ENCODE measurements around the gene MARCO. TPM values are rescaled to one million over a fixed set of nuclear protein-coding genes. Genes with fewer than 3 reads are reported as not detected.

Gene MARCO
- total and polyA plus RNA-seq, 2 of the 8 experiments (the other 6 are each of a cell fraction or from before 2014, with no cell fraction given) = not detected

- FAIRE-seq (no peak), DNase-seq (ENCODE audit: low read depth in 1 of 2, low spot score in 2 of 2) (peak in 1 of 2 experiments; percentile 23)
- Histone ChIP-seq H4K20me1 (replicated peaks in 1 of 2; ENCODE audit: control insufficient read depth in 1 of 2, insufficient read depth in 2 of 2, low read length in 2 of 2) (no peaks in the 10 kb centered on the region), H3K4me1 (replicated peaks in 1 of 4; ENCODE audit: control insufficient read depth in 3 of 4, insufficient read depth in 4 of 4, low read length in 3 of 4) (no peaks in the 10 kb centered on the region; a peak in 1 of 7 replicates), H3K23me2 (ENCODE audit: low read depth, low read length) (no peaks in the 10 kb centered on the region), H3K36me3 (ENCODE audit: control insufficient read depth in 2 of 4, insufficient read depth in 4 of 4, low read length in 3 of 4) (no peaks in the 10 kb centered on the region), H3K27me3 (replicated peaks in 1 of 4; ENCODE audit: control insufficient read depth in 3 of 4, extremely low read depth in 1 of 4, insufficient read depth in 3 of 4, low read length in 3 of 4) (no peaks in the 10 kb centered on the region), H3K4me3 (ENCODE audit: extremely low read depth in 1 of 4, insufficient read depth in 2 of 4, low read depth in 3 of 4, low read length in 4 of 4) (no peak overlapping the region), H3K14ac (ENCODE audit: insufficient read length) (no peak overlapping the region), H4K5ac (ENCODE audit: insufficient read length, low read depth, low read length) (no peak overlapping the region), H3K18ac (ENCODE audit: extremely low read depth, low read length) (no peak overlapping the region), H3K4me2 (ENCODE audit: insufficient read depth in 1 of 2, low read depth in 2 of 2, low read length in 2 of 2) (no peak overlapping the region), H3K9ac (replicated peaks in 1 of 4; ENCODE audit: extremely low read depth in 1 of 4, low read depth in 3 of 4, low read length in 3 of 4) (no peak overlapping the region), H2BK12ac (ENCODE audit: low read depth, low read length) (no peak overlapping the region), H3K9me3 (ENCODE audit: insufficient read depth in 2 of 2, low read depth in 1 of 2, low read length in 1 of 2) (no peaks in the 10 kb centered on the region), H2AFZ (ENCODE audit: low read length) (no peak overlapping the region), H2BK15ac (ENCODE audit: low read length) (no peak overlapping the region), H3K79me2 (ENCODE audit: control insufficient read depth in 1 of 2, insufficient read depth in 2 of 2, low read length in 2 of 2) (no peaks in the 10 kb centered on the region), H4K8ac (ENCODE audit: extremely low read depth, insufficient read depth, low read length) (no peak overlapping the region), H3K4ac (replicated peaks; ENCODE audit: insufficient read length, low read depth, low read length) (no peak overlapping the region), H4K91ac (replicated peaks; ENCODE audit: insufficient read length, low read length) (no peak overlapping the region), H3K23ac (ENCODE audit: insufficient read length) (no peak overlapping the region), H2AK5ac (ENCODE audit: low read depth, low read length) (no peak overlapping the region), H3K27ac (ENCODE audit: low read depth, low read length) (no peak overlapping the region), H2BK120ac (replicated peaks; ENCODE audit: low read depth, low read length) (no peak overlapping the region), H2BK20ac (ENCODE audit: low read length) (no peak overlapping the region), H3K56ac (replicated peaks; ENCODE audit: insufficient read length, low read depth, low read length) (no peak overlapping the region), H2BK5ac (ENCODE audit: low read depth, low read length) (no peak overlapping the region), H3K79me1 (ENCODE audit: low read depth, low read length) (no peaks in the 10 kb centered on the region)
- TF ChIP-seq NRF1 (IDR thresholded peaks at IDR 0.05; ENCODE audit: low read depth, low read length) = no peak
- no peak for TF ChIP-seq FOSL1 (IDR thresholded peaks at IDR 0.05; ENCODE audit: insufficient read depth, low read depth, low read length)
- no peak for TF ChIP-seq CREB1 (IDR thresholded peaks at IDR 0.05)
- TF ChIP-seq POLR2AphosphoS5 (IDR thresholded peaks at IDR 0.05; ENCODE audit: low read depth, low read length) = no peak
- no peak for TF ChIP-seq CBX5 (IDR thresholded peaks at IDR 0.05; ENCODE audit: low read depth, low read length)
- TF ChIP-seq BRCA1 (IDR thresholded peaks at IDR 0.05; ENCODE audit: low read depth, low read length) = no peak
- no peak for TF ChIP-seq MAFK (IDR thresholded peaks at IDR 0.05; ENCODE audit: low read depth, low read length)
- no peak for TF ChIP-seq HDAC6 (IDR thresholded peaks at IDR 0.05; ENCODE audit: low read depth, low read length)
- TF ChIP-seq SUZ12 (IDR thresholded peaks at IDR 0.05; ENCODE audit: low read length) = no peak
- TF ChIP-seq RXRA (IDR thresholded peaks at IDR 0.05; ENCODE audit: insufficient read depth, low read depth, low read length) = no peak
- WGBS, 2 experiments (ENCODE audit: extremely low coverage in 1 of 2, insufficient coverage in 1 of 2, insufficient read length in 1 of 2, insufficient replicate concordance in 2 of 2, low coverage in 1 of 2, low lambda C conversion rate in 2 of 2, missing lambda C conversion rate in 1 of 2) = 76% methylated on average over 2 of the region's 2 CpGs; no CpG with 5 or more reads in 1 of the 2 experiments
- POLR2A ChIA-PET (ENCODE audit: partially characterized antibody) = no interaction called here
- CTCF ChIA-PET (ENCODE audit: partially characterized antibody) = interaction anchor here (0.9 to 2.8 kb wide), 3 partner anchors 10 to 22 kb away, joined by 3 to 13 read pairs (median 5); no protein-coding TSS in a partner anchor
Observed at GRCh38 chr2:118989481-118989880, 47.5 kb downstream of the MARCO start.

Measured in H1 (cell line).